HCT116 (cell line): ENCODE data around the gene APCDD1L.
"Not testable (repeated sequence)": the region's sequence is repeated elsewhere in the genome, so short reads cannot be mapped to it uniquely, and the experiment has no call there.

ENCODE experiments used
- ATF3 ChIP-seq: IDR thresholded peaks from 2 replicates; pipeline ENCODE4 v1.6.1; 2012
- CEBPB ChIP-seq: IDR thresholded peaks from 2 replicates; pipeline ENCODE4 v1.6.1; 2012; ENCODE audit warnings: low read depth
- CTCF ChIP-seq, 3 experiments: fragments of 200-600 bp in 1 of 3; sonication (generic) in 1 of 3; IDR thresholded peaks in 2 of 3; conservative IDR thresholded peaks in 1 of 3; 2 replicates each; pipeline ENCODE4 v1.5.1; 2012 to 2017; ENCODE audit warnings: low read depth in 2 of 3, low read length in 2 of 3, antibody characterized with exemption in 1 of 3, borderline replicate concordance in 1 of 3, control low read depth in 1 of 3, mild to moderate bottlenecking in 1 of 3, mixed read lengths in 1 of 3, mixed run types in 1 of 3, moderate library complexity in 1 of 3; ENCODE audit not compliant: insufficient read depth in 1 of 3
- EZH2 ChIP-seq: fragments of 200-600 bp; sonication (generic); IDR thresholded peaks from 2 replicates; pipeline ENCODE4 v1.6.1; 2017; ENCODE audit warnings: antibody characterized with exemption, mixed run types
- JUND ChIP-seq: IDR thresholded peaks from 2 replicates; pipeline ENCODE4 v1.6.1; 2012
- POLR2A ChIP-seq: IDR thresholded peaks from 2 replicates; pipeline ENCODE4 v1.7.0; 2011; ENCODE audit warnings: borderline replicate concordance; ENCODE audit not compliant: insufficient read depth, insufficient read length; ENCODE audit errors: extremely low read depth
- POLR2AphosphoS5 ChIP-seq: IDR thresholded peaks from 2 replicates; pipeline ENCODE4 v1.6.1; 2011; ENCODE audit warnings: mild to moderate bottlenecking, low read depth, low read length, moderate library complexity
- RAD21 ChIP-seq: IDR thresholded peaks from 2 replicates; pipeline ENCODE4 v1.6.1; 2012; ENCODE audit warnings: low read depth, mild to moderate bottlenecking
- YY1 ChIP-seq: IDR thresholded peaks from 2 replicates; pipeline ENCODE4 v1.6.1; 2011; ENCODE audit warnings: low read length, low read depth, moderate library complexity, mild to moderate bottlenecking; ENCODE audit not compliant: insufficient replicate concordance; ENCODE audit errors: extremely low read depth
- TF ChIP-seq, protein P1 (sequence below): IDR thresholded peaks from 2 replicates; pipeline ENCODE4 v1.6.1; 2012

DNA sequence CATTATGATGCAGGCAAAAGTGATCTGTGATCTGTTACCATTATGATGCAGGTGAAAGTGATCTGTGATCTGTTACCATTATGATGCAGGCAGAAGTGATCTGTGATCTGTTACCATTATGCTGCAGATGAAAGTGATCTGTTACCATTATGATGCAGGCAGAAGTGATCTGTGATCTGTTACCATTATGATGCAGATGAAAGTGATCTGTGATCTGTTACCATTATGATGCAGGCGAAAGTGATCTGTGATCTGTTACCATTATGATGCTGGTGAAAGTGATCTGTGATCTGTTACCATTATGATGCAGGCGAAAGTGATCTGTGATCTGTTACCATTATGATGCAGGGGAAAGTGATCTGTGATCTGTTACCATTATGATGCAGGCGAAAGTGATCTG is 87.6 kb downstream of the APCDD1L start:
- not testable (repeated sequence) for TF ChIP-seq CTCF (IDR thresholded peaks at IDR 0.05 in 2 of 3, conservative IDR thresholded peaks at IDR 0.05 in 1 of 3; ENCODE audit: borderline replicate concordance in 1 of 3, insufficient read depth in 1 of 3, low read depth in 2 of 3, low read length in 2 of 3); POLR2AphosphoS5; ATF3; EZH2; JUND; CEBPB; POLR2A; RAD21; YY1
- TF ChIP-seq, protein P1, sequence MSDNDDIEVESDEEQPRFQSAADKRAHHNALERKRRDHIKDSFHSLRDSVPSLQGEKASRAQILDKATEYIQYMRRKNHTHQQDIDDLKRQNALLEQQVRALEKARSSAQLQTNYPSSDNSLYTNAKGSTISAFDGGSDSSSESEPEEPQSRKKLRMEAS = not testable (repeated sequence)
